HG02938 (cell line): Measurements from ENCODE around the gene PTMA.
"Not testable (repeated sequence)": the region's sequence is repeated elsewhere in the genome, so short reads cannot be mapped to it uniquely, and the experiment has no call there.

ENCODE experiments used
- ATAC-seq: cut with Tn5 transposase; IDR thresholded peaks from one replicate; pipeline ENCODE4 v1.9.1; 2021; ENCODE audit warnings: mild to moderate bottlenecking, moderate library complexity; ENCODE audit not compliant: unreplicated experiment

PTMA gene

GRCh38 chr2:231749016-231749415 lies 40.7 kb downstream of the PTMA start:
- ATAC-seq: not testable (repeated sequence)

GRCh38 chr2:231751042-231751815 lies 42.9 kb downstream of the PTMA start:
- ATAC-seq: no peak

- ATAC-seq: no peak
Observed at GRCh38 chr2:231752061-231752460, 43.7 kb downstream of the PTMA start.

- no peak for ATAC-seq
Observed at GRCh38 chr2:231761735-231762134, 53.4 kb downstream of the PTMA start.
